Activated T-cell treated with anti-CD3 and anti-CD28 coated beads for 48 hours (primary cell): ENCODE measurements around the gene TEPSIN.

Experiments
- DNase-seq: peaks from one replicate; pipeline ENCODE4 v3.0.0-alpha.2; 2020; ENCODE audit warnings: low read depth

The TEPSIN gene

DNA sequence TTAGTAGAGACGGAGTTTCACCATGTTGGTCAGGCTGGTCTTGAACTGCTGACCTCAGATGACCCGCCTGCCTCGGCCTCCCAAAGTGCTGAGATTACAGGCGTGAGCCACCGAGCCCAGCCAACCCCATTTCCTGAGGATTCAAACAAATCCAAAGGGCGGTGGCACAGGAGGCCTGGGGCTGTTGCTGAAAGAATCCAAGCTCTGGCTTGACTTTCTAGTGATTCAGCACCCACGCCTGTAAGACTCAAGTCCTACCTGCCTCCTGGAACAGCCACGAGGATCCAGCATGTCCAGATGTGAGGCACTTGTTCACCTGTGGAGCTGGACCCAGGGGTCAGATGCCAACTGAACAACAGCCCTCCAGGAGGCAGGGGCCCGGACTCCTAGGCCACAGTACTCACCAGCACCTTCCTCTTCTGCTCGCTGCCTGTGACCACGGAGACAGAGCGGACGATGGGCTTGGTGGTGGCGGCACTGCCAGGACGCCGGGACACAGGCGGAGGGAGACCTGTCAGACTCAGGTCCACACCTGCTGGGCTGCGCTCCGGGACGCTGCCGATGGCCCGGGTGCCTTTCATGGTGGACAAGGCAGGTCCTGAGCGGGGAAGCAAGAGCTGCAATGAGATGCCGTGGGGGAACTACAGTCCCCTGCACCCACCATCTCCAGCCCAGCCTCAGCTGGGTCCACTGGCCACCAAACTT, 19.2 kb downstream of the TEPSIN start:
- DNase-seq: no peak

DNA sequence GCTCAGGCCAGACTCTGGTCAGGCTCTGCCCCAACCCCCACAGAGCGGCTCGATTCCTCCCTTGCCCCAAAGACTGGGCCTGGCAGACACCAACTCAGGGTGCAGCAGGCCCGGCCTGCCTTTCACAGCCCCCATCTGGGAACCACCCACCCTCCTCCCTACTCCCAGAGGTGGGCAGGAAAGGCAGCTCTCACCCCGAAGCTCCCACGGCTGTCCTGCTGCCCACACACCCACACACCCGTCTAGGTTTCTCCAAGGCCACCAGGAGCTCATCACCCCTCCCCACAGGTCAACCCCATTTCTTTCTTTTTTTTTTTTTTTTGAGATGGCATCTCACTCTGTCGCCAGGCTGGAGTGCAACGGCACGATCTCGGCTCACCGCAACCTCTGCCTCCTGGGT, 19.9 kb downstream of the TEPSIN start:
- no peak for DNase-seq

DNA sequence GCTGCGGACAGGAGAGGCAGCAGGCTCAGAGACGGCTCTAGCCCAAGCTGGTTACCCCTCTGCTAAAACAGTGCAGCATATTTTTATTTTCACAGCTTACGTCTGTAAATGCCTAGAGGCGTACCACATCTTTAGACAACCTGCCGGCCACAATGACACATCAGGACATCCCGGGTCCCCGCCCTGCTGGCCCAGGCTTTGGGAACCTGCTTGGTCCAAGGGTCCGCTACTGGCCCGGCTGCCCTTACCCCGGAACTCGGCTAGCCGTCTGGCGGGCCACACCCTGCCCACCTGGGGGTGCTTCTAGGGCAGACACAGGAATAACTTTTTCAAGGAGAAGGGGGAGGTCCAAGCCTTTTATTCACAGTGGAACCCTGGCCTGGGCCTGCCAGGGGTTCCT, 20.4 kb downstream of the TEPSIN start:
- DNase-seq: no peak

DNA sequence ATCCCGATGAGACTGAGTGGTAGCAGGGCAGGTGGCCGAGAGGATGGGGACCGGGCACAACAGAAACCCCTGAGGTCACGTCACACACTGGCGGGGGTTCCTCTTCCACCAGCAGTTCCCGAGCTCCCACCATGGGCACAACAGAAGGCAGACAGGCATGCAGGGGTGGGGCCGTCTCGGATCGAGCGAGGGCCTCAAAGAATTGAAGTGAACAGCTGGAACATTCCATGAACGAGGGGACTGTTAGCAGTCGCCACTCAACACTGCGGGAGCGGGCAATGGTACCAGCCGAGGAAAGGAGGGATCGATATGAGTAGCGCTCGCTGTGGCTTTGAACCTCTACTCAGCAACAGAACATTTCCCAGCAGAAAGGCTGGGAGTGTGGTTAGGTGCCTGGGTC, 21.4 kb downstream of the TEPSIN start:
- no peak for DNase-seq

DNA sequence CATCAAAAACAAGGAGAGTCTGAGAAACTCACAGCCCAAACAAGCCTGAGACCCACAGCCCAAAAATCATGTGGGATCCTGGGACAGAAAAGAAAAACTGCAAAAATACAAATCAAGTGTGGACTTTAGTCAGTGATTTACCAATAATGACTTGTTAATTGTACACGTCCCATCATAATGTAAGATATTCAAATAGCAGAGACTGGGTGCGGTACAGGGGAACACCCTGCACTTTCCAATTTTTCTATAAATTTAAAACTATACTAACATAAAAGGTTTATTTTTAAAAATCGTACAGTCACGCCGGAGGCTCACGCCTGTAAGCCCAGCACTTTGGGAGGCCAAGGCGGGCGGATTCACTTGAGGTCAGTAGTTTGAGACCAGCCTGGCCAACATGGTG, 24.9 kb downstream of the TEPSIN start:
- DNase-seq: no peak

DNA sequence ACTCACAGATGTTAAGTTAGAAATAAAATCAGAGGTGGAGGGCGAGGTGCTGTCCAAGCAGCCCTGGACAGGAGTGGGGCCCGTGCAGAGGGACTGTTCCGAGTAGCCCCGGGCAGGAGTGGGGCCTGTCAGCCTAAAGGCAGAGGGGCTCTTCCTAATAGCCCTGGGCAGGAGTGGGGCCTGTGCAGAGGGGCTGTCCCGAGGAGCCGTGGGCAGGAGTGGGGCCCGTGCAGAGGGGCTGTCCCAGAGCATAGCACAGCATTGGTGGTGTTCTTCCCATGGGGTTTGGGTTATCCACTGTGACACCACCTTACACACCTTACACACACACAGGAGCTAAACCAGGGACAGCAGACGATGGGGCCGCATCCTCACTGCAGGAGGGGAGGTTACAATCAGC, 26.5 kb downstream of the TEPSIN start:
- DNase-seq: no peak

DNA sequence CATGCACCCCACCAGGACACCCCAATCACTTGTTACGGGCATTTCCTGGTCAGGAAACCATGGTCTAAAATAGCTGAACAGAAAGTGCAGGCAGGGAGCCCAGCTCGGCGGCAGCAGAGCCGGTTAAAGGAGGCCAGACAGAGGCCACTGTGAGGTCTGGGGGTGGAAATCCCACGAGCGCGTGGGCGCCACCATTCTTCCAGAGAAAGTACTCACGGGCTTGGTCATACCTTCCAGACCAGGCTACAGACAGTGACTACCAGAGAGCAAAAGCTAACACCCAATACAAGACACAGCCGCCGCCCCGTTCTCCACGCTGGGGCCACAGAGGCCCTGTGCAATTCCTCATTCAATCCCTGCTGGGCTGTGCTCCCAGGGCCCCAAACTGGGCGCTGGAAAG, 28.0 kb downstream of the TEPSIN start:
- DNase-seq: no peak

DNA sequence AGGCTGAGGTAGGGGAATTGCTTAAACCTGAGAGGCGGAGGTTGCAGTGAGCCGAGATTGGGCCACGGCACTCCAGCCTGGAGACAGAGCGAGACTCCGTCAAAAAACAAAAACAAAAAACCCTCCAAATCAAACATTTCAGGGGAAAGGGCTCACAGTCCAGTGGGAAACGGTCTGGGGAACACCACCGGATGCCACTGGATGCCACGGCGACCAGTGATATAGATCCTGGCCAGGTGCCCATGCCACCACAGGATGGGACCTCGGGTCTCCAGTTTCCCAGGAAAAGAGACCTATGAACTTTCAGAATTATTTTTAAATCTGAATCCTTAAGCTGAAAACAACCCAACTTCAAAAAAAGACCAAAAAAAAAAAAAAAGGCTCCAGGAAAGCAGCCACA, 28.4 kb downstream of the TEPSIN start:
- no peak for DNase-seq

DNA sequence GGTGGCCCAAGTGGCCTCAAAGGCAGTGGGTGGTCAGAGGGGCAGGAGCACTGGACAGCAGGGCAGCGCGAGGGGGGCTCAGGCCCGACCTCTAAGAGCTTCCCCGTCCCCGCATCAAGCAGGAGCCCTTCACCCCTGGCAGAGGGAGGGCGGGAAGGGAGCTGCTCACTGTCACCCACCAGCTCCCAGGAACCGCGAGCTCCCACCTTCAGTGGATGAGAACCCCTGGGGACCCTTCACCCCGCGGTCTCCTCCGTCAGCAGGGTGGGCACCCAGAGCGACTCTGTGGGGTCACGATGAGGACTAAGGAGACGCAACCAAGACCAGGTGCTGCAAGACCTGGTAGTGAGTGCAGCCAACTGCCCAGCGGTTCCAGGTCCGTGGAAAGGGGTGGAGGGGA, 29.7 kb downstream of the TEPSIN start:
- DNase-seq: no peak

DNA sequence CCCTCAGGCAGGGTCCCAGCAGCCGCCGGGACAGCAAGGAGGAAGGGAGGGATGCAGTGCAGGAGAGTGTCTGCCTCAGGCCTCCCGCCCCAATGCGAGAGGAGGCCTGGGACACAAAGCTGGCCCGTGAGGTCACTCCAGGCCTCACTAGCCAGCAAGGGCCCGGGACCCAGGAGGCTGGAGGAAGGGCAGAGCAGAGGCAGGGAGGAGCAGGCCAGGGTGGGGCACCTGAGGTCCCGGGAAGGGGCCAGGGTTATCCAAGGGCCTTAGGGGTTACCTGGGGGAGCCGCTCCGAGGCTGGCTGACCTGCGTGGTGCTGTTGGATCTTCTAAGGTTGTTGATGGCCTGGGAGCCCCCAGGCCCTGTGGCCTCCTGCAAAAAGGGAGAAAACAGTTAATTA, 30.2 kb downstream of the TEPSIN start:
- no peak for DNase-seq

DNA sequence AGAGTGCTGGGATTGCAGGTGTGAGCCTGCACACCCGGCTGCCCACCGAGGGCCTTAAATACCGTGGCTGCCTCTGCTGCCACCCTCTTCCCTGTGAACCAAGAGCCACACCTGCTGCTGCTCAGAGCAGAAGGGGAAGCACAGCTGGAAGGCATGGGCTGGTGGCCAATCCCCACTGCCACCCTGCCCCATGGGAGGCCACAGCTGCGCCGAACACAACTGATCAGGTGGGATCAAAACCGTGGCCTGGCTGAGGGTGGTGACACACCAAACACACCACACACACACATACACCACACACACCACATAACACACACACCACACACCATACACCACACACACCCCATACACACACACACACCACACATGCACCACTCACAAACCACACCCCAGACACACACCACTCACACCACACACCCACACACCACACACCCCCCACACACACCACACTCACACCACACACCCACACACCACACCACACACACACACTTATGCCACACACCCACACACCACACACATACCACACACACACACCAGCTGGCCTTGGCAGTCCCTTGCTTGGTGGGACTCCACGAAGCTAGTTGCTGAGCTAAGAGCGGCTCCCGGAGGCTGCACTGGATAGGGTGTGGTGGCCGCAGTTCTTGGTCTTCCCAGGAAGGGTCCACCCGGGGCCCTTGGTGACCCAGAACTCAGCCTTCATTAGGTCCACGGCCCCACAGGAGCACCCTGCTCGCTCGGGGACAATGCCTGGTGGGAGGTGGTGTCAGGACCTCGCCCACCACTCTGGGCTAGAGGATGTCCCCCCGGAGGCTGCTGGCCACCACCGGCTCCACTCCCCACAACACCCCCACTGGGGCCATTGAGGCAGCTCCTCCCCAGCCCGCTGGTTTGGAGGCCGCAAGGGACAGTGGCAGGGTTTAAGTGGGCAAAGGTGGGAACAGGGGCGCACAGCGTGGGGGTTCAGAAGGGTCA, 31.0 kb downstream of the TEPSIN start:
- DNase-seq: no peak

DNA sequence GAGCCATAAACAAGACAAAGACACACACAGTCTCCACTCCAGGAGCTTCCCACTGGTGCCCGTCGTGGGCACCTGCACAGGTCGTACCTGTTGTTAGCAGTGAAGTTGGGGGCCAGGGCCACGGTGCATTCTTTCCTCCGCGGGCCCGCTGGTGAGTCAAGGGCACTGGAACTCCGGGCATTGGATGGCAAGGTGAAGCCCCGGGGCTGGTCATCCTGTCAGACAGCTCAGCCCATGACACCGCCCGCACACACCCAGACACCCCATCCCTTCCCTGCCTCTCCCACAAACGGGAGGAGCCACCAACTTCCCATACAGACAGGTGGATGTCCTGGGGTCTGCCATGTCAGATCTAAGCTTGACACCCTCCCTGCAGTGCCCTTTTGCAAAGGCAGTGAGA, 32.2 kb downstream of the TEPSIN start:
- no peak for DNase-seq

DNA sequence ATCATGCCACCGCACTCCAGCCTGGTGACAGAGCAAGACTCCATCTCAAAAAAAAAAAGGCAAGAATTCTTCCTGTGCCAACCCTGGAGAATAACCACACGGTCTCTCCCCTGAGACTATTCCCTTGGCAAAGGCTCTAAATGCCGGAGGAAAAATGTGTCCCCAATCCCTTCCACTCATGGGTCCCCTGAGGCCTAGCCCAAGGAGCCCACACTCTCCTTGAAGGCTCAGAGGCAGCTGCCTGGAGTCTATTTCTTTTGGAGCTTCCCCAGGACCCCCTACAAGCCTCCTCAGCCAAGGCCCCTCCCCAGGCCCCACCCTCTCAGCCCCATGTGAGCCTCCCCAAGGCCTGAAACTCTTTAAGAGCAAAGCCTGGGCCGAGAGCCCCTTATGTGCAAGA, 32.7 kb downstream of the TEPSIN start:
- DNase-seq: no peak

DNA sequence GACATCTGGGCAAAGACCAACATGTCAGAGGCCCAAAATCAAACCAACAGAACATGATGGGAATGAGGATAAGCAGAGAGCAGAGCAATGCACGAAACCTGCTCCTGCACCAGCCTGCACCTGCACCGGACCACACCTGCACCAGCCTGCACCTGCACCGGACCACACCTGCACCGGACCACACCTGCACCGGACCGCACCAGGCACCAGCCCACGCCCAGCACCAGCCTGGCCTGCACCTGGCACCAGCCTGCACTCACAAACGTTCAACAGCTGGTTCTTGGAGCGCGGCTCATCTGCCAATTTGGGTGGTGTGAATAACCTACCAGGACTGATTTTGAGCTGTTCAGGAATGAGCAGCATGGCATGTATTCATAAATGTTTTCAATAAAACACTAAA, 34.3 kb downstream of the TEPSIN start:
- no peak for DNase-seq

DNA sequence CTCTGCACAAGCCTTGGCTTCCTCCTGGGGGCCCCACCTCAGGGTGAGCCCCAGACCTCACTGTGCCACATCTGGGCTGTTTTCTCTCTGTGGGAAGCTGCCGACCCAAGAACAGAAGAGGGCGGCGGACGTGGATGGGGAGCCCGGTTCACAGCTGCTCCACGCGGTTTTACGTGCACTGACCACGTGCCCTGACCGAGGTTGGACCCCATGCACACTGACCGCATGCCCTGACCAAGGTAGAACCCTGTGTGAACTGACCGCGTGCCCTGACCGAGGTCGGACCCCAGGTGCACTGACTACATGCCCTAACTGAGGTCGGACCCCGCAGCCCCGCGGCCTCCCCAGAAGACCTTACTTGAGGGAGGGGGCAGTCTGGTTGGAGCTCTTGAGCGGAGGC, 35.7 kb downstream of the TEPSIN start:
- no peak for DNase-seq

DNA sequence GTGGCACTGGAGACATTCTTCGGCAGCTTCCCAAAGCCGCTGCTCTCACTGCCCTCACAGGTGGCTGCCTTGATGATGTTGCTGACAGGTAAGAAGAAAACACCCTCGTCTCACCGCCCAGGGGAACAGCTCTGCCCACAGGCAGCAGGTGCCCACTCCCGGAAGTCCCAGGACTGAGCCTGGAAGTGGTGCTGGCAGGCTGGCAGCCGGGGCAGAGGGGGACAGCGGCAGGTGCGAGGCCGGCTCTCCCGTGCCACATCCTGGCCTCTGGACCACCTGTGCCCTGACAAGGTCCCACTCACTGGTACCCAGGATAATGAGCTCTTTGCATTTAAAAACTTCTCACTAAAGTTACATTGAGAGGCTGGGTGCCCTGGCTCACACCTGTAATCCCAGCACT, 36.5 kb downstream of the TEPSIN start:
- no peak for DNase-seq

DNA sequence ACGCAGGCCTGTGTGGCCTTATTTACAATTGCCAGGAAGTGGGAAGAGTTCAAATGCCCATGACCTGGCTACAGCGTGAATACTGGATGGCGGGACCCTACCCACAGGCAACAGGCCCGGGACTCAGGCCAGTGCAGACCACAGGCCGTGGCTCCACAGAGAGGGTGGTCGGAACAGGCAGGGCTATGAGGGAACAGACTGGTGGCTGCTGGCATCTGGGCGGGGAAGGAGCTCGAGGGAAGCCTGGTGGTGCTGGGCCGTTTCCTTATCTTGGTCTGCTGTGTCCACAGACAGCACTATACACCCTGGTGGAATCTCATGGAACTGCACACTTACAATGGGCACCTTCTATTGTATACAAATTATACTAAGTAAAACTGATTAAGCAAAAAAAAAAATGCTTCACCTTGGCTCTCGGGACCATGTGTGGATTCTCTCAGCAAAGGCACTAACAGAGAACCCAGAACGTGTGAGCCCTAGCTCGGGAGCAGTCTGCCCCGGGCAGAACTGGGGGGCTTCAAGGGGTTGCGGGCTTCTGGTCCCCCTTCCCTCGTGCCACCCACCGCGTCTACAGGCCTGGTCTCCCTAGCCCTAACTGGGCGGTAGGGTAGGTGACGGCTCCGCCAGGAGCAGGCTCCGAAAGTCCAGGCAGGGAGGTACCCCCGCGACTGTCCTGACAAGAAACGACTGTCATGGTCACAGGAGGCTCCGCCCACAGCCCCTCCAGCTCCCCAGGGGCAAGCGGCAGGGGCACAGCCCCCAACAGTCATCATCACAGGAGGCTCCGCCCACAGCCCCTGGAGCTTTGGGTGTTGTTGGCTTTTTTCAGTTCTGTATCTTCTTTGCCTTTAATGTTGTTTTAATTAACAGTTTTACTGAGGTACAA, 37.9 kb downstream of the TEPSIN start:
- DNase-seq: no peak

DNA sequence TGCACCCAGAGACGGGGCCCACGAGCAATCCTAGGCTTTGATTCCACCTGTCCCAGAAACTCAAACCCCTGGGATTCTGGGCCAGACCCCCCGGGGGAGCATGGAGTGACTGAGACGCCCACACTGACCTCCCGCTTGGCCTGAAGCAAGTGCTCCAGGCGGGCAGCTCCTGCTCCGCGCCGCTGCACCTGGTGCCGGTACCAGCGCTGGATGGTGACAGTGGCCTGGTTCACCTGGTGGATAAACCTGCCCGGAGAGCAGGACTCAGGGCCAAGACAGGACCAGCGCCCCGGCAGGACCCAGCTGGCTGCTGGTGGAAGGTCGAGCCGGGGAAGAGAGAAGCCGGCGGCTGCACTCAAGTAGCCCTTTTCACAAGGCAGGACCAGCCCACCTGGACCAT, 38.7 kb downstream of the TEPSIN start:
- DNase-seq: no peak

DNA sequence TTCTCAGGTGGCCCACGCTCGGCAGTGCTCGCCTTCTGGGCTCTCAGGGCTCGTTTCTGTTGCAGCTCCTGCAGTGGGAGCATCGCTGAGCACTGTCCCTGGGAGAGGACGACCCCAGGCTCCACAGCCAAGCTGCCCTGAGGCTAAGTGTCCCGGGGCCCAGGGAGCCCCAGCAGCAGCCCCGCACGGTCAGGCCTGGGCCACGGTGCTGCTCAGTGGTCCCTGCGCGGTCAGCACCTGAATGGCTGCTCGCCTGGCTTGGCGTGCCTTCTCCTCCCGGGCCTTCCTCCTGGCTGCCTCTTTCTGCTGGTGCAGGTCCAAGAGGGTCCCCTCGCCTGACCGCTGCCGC, 39.4 kb downstream of the TEPSIN start:
- no peak for DNase-seq

DNA sequence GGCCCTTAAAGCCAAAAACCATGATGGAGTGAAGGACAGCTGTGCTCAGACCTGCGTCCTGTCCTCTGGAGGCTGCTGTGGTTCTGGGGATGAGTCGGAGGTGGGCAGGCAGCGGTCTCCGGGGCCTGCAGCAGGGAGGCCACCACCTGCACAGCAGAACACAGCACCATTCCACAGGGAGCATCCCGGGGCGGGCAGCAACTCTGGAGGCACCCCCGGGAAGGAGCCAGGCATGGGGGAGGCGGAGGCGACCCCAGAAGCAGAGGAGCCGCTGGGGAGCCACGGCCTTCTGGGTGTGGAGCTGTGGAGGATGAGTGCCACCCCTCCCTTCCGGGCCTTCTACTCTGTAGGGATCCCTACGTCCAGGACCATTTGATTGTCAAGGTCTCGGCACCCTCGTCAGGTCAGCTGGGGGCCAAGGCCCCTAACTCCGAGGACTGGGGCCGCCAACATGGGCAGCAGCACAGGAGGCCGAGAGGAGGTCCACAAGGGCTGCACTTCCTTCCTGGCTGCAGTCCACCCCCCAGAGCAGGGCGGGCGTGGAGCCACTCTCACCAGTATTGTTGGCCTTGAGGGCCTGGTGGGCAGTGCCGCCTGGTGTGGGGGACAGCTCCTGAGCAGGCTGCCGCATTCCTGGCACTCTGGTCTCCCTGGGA, 39.9 kb downstream of the TEPSIN start:
- DNase-seq: no peak

DNA sequence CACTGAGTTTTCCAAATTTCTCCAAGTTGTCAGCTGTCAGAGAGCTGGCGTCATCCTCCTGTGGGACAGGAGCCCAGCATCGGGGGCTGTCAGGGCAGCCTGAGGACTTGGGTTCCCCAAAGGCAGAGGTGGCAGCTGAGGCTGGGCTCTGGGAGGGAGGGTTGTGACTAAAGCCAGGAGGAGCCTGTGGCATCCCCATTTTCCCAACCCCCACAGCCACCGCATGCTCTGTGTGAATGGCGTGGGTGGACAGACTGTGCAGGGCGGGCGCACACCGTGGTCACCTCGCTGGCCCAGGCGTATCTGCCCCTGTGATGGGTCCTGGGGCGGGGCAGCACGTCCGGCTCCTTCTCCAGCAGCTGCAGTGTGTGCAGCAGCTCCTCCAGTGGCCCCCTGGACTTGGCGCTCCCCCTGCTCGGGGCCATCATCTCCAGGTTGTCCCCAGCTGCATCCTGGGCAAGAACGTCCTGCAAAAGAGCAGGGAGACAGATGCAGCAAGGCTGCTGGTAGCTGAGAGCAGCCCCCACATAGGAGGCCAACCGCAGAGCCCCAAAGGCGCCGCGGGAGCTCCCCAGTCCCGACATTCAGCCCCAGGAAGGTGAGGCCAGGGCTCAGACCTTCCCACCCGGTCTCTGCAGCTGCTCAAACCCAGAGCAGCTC, 40.9 kb downstream of the TEPSIN start:
- no peak for DNase-seq

DNA sequence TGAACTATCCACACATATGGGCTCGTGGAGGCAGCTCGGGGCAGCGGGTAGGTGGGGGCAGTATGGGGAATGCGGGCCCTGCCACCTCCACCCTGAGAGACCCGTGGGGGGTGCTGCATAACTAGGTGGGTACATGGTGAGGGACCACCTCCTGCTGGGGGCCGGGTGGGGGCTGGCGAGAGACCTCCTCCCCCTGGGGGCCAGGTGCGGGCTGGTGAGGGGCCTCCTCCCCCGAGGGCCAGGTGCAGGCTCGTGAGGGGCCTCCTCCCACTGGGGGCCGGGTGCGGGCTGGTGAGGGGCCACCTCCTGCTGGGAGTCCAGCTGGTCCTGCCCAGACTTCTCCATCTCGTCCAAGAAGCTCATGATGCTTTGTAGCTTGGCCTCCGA, 41.5 kb downstream of the TEPSIN start:
- DNase-seq: no peak
